Measurements from ENCODE around the gene FBP2.
"Not testable (repeated sequence)": the region's sequence is repeated elsewhere in the genome, so short reads cannot be mapped to it uniquely, and the experiment has no call there.

FBP2 gene

GRCh38 chr9:94554439-94555331 is 38.9 kb downstream of the FBP2 start, which contains the start of gene PCAT7:
Gene PCAT7 (plus strand): TSS chr9:94555083.
- no peak for DNase-seq

GRCh38 chr9:94554078-94554438 is 39.6 kb downstream of the FBP2 start:
- no peak for DNase-seq

DNA sequence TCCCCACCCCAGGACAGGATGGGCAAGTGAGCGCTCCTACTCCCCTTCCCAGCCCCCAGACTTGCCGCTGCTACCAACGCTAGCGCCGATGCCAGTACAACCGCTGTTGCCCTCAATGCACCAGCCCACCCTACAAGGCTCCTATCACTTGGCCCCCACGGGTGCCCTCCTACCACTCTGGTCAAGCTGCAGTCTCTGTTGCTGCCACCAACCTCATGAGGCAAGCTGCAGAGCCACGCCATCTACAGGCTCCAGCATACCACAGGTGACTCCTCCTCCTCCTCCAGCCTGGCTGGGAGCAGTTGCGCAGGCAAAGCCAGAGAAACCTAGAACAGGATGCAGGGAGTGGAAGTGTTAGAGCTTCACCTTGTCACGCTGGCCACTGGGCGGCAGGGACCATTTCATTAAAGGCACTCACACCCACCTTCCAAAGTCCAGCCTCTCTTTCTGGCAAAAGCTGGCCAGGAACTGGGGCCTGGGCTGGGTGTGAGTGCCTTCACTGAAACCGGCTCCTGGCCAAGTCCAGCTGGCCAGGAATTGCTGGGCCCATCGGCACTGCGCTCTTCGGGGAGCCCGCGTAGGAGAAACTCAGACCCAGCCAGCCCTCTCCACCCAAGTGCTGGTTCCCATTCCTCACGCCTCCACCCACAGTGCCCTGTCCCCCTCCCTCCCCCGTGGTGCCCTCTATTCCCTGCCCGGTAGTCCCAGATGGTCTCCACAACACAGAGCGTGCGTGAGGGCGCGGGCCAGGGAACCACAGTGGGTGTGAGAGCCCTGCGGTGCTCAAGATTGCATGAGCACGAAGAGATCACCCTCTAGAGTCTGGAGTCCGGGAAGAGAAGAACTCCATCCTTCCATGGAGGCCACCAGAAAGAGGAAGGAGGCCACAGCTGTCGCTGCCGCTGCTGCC is 40.3 kb downstream of the FBP2 start:
- no peak for DNase-seq

DNA sequence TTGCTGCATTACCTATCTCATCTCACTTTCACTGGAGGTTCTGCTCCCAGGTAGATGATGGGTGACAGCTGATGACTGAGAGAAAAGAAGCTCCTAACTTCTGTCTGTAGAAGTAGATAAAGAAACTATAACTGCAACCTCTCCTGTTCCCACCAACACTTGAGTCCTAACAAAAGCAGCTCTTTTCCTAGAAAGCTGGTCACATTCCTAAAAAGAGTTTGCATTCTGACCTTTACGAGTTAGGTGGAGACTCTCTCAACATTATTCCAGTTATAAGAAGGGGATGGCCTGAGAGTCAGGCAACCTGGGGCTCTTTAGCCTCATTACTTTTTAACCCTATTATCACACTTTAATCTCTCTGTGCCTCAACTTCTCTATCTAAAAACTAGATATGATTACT is 47.7 kb downstream of the FBP2 start:
- no peak for DNase-seq

GRCh38 chr9:94544335-94544734 is 49.3 kb downstream of the FBP2 start:
- not testable (repeated sequence) for DNase-seq

DNA sequence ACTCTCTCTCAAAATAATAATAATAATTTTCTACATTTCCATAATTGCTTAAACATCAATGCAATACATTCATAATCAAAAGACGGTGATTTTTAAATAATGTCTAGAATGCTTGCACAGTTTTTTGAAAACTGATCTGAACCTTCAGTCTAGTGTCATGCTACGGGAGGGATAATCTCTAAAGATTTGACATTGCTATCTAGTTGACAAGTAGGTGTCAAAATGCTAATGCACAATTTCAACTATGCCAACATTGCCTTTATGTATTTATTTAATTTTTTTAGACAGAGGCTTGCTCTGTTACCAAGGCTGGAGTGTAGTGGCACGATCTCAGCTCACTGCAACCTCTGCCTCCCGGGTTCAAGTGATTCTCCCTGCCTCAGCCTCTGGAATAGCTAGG is 54.7 kb downstream of the FBP2 start:
- DNase-seq: no peak

GRCh38 chr9:94534901-94535300 is 58.7 kb downstream of the FBP2 start:
- DNase-seq: no peak

DNA sequence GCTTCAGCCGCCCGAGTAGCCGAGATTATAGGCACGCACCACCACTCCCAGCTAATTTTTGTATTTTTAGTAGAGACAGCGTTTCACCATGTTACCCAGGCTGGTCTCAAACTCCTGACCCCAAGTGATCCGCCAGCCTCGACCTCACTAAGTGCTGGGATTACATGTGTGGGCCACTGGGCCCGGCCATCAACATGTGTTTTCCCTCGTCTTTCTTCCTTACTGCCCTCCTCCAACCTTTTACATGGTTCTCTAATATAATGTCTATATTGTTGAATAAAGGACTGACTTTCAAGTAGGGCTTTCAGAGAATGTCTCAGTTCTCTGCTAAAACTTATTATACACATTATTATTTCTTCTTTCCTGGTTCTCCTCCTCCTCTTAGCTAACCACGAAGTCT is 60.0 kb downstream of the FBP2 start:
- no peak for DNase-seq

DNA sequence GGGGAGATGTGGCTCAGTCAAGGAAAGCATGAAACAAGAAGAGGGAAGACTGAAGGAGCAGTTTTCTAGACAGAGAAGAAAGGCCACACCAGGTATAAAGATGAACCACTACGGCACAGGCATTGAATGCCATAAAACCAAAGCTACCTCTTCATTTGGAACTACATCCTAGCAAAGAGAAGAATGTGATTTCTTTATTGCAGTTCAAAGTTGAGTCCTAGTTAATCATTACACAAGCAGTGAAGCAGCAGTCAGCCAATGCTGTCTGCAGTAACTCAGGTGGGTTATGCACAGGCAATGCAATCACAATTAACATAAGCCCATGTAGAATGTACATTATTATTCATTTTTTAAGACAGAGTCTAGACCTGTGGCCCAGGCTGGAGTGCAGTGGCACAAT is 60.5 kb downstream of the FBP2 start:
- no peak for DNase-seq

DNA sequence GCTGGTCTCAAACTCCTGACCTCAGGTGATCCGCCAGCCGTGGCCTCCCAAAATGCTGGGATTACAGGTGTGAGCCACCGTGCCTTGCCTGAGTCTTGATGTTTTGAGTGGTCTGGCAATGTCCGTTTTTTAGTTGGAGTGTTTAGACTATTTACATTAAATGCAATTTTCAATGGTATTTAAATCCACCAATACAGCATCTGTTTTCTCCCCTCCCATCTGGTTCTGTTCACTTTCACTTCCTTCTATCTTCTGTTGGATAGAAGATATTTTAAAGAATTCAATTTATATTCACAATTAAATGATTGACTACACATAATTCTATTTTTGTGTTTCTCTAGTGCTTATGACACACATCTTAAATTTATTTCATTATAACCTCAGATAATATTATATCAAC is 64.7 kb downstream of the FBP2 start:
- DNase-seq: no peak

GRCh38 chr9:94526951-94527350 is 66.7 kb downstream of the FBP2 start:
- DNase-seq: no peak

DNA sequence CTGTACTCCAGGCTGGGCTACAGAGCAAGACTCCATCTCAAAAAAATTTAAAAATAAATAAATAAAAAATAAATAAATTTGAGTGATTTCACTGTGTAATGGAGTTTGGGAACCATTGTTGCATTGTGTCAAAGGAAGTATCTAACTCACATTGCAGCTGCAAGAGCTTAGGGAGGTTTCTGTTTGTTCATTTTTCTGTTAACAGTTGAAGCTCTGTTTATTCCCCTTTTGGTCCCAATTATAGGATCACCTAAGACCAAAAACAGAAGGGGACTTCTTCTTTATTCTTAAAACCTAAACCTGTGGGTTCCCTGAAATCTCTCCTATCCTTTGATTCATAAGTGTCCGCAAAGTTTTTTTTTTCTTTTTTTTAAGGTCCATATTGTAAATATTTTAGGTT is 67.4 kb downstream of the FBP2 start:
- no peak for DNase-seq

DNA sequence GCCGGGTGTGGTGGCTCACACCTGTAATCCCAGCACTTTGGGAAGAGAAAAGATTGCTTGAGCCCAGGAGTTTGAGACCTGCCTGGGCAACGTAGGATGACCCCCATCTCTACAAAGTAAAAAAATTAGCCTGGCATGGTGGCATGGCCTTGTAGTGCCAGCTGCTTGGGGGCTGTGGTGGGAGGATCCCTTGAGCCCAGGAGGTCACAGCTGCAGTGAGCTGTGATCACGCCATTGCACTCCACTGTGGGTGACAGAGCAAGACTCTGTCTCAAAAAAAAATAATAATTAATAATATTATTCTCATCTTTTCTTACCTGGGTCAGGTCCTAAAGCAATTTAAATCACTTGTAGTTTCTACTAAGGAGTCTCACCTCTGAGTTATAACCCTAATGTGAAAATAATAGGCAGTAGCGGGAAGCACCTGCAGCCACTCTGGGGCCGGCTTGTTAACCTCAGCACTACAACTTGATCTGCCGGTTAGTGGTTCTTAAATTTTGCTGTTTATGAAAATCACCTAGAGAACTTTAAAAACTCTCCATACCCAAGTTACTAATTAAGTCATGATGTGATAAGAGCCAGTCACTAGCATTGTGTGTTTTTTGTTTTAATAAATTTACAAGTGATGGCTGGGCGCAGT is 68.1 kb downstream of the FBP2 start:
- DNase-seq: no peak

DNA sequence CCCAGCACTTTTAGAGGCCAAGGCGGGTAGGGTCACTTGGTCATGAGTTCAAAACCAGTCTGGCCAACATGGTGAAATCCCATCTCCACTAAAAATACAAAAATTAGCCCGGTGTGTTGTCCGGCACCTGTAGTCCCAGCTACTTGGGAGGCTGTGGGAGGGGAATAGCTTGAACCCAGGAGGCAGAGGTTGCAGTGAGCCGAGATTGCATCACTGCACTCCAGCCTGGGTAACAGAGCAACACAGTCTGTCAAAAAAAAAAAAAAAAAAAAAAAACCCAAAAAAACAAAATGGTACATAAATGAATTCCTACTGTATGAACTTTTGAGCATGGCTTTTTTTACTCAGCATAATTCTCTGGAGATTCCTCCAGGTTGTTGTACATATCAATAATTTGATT is 76.4 kb downstream of the FBP2 start:
- no peak for DNase-seq

- DNase-seq: no peak
Observed at GRCh38 chr9:94514722-94515121, 78.9 kb downstream of the FBP2 start.

DNA sequence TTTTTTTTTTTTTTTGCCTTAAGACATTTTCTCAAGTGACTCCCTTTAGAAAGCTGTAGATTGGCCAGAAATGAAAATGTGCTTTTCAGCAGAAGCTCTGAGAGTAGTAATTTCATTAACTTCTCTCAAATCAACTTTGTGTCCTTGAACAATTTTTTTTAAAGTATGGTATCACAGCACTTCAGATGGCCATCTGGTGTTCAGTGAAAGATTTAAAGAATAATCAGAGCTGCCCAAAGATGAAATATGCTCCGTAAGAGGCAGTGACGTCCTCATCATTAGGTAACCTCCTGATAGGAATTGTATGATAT is 81.7 kb downstream of the FBP2 start:
- DNase-seq: no peak

DNA sequence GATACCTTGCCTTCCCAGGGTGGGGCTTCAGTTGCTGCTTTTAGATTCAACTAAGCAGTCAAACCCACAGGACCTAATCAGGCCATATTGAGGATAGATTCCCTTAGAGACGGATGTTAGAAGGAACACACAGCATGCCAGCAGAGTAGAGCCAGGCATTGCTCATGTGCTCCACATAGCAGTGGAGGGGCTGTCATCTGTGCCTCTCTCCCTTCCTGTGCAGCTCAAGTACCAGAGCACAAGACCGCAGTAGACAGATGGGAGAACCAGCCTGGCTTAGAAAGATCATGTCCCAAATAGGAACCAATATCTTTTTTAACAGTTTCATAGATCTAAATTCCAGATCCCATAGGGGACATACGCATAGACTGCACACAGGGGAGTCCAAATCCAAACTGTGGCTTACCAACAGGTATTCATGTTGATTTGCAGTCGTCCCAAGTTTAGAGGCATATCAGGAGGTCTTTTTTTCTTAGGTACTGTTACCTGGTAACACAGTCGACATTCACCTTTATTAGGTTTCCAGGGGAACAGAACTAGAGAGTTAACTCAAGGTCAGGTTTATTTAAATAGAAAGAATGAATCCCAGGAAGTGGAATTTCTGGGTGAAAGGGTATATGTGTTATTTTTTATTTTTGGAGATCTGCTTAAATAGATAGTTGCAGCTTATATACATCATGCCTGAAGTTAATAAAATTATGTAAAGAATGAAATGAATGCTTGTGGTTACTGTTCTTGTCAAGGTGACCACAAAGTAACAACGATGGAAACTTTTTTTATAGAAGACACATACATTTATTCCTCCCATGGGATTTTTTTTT is 82.3 kb downstream of the FBP2 start:
- DNase-seq: no peak

Data from amniotic stem cell (primary cell).